Skin of body (tissue), 2 donors: ENCODE results near the gene RNF121. TPM values are rescaled to one million over a fixed set of nuclear protein-coding genes. Genes with fewer than 3 reads are reported as not detected.

ENCODE experiments used
- DNase-seq: peaks from one replicate; lab custom pipeline; 2025; lab: John Stamatoyannopoulos, UW
- total RNA-seq: library from RNA; depleted of rRNA; stranded (reverse); fragments of >200 nt; gene quantifications from one replicate; pipeline ENCODE4 v1.2.3, GENCODE V29; 2014

Gene RNF121
- total RNA-seq, 1 donor from 2014 or later: 23.7 TPM

- DNase-seq: peak; percentile 14
Measured at GRCh38 chr11:72030472-72031045, 101.7 kb downstream of the RNF121 start.

- DNase-seq: no peak
Measured at GRCh38 chr11:72036687-72037086, 107.8 kb downstream of the RNF121 start.

- peak; percentile 42 for DNase-seq
Measured at GRCh38 chr11:72037554-72038311, 108.9 kb downstream of the RNF121 start.

GRCh38 chr11:72038491-72038890, 109.6 kb downstream of the RNF121 start:
- DNase-seq: peak; percentile 83

- peak; percentile 56 for DNase-seq
Measured at GRCh38 chr11:72039031-72039855, 110.4 kb downstream of the RNF121 start.

GRCh38 chr11:72039856-72040401, 111.1 kb downstream of the RNF121 start:
- peak; percentile 17 for DNase-seq

GRCh38 chr11:72040491-72041363, 111.9 kb downstream of the RNF121 start:
- DNase-seq: peak; percentile 97

- DNase-seq: peak; percentile 87
Measured at GRCh38 chr11:72041364-72042063, 112.7 kb downstream of the RNF121 start.

- no peak for DNase-seq
Measured at GRCh38 chr11:72042064-72042745, 113.4 kb downstream of the RNF121 start.

- peak; percentile 47 for DNase-seq
Measured at GRCh38 chr11:72045849-72046248, 117.0 kb downstream of the RNF121 start.

Other genes starting within 250 kb of the RNF121 start
- gene DEFB108B, start 95.8 kb upstream of the RNF121 start, total RNA-seq: not detected
- not detected for gene DEFB131B, start 50.6 kb upstream of the RNF121 start, total RNA-seq
- gene XNDC1N, start 452 bp upstream of the RNF121 start, total RNA-seq: 14.1 TPM
- gene IL18BP, start 69.9 kb downstream of the RNF121 start, total RNA-seq: 3.7 TPM
- 191 TPM for gene NUMA1, start 151.5 kb downstream of the RNF121 start, total RNA-seq
- 2.4 TPM for gene LRRC51, start 151.8 kb downstream of the RNF121 start, total RNA-seq
- 34.1 TPM for gene LAMTOR1, start 174.3 kb downstream of the RNF121 start, total RNA-seq
- gene TOMT, start 176.9 kb downstream of the RNF121 start, total RNA-seq: not detected
- 9.7 TPM for gene ANAPC15, start 183.6 kb downstream of the RNF121 start, total RNA-seq
- gene FOLR3, start 206.7 kb downstream of the RNF121 start, total RNA-seq: 0.59 TPM